Measurements from ENCODE around the gene MSRB2.

MSRB2 gene

GRCh38 chr10:23141995-23142394 lies 46.6 kb downstream of the MSRB2 start:
- TF ChIP-seq, protein P1, sequence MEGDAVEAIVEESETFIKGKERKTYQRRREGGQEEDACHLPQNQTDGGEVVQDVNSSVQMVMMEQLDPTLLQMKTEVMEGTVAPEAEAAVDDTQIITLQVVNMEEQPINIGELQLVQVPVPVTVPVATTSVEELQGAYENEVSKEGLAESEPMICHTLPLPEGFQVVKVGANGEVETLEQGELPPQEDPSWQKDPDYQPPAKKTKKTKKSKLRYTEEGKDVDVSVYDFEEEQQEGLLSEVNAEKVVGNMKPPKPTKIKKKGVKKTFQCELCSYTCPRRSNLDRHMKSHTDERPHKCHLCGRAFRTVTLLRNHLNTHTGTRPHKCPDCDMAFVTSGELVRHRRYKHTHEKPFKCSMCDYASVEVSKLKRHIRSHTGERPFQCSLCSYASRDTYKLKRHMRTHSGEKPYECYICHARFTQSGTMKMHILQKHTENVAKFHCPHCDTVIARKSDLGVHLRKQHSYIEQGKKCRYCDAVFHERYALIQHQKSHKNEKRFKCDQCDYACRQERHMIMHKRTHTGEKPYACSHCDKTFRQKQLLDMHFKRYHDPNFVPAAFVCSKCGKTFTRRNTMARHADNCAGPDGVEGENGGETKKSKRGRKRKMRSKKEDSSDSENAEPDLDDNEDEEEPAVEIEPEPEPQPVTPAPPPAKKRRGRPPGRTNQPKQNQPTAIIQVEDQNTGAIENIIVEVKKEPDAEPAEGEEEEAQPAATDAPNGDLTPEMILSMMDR (IDR thresholded peaks at IDR 0.05; ENCODE audit: extremely low read depth, insufficient read depth, missing control alignments) = no peak
- in situ Hi-C loops (cut with MboI; ENCODE audit: low pct_unique_long_range_greater_than_20kb, low sequenced_read_pairs, unreplicated experiment) = no loop called here
- DNase-seq (ENCODE audit: low spot score) = no peak

GRCh38 chr10:23146258-23146657 lies 50.9 kb downstream of the MSRB2 start:
- in situ Hi-C loops (cut with MboI; ENCODE audit: low pct_unique_long_range_greater_than_20kb, low sequenced_read_pairs, unreplicated experiment) = no loop called here
- no peak for DNase-seq (ENCODE audit: low spot score)
- TF ChIP-seq, protein P1 (IDR thresholded peaks at IDR 0.05; ENCODE audit: extremely low read depth, insufficient read depth, missing control alignments) = no peak

- TF ChIP-seq, protein P1 (IDR thresholded peaks at IDR 0.05; ENCODE audit: extremely low read depth, insufficient read depth, missing control alignments) = no peak
- no peak for DNase-seq (ENCODE audit: low spot score)
- in situ Hi-C loops (cut with MboI; ENCODE audit: low pct_unique_long_range_greater_than_20kb, low sequenced_read_pairs, unreplicated experiment) = no loop called here
Measured at GRCh38 chr10:23147035-23147434, 51.7 kb downstream of the MSRB2 start.

DNA sequence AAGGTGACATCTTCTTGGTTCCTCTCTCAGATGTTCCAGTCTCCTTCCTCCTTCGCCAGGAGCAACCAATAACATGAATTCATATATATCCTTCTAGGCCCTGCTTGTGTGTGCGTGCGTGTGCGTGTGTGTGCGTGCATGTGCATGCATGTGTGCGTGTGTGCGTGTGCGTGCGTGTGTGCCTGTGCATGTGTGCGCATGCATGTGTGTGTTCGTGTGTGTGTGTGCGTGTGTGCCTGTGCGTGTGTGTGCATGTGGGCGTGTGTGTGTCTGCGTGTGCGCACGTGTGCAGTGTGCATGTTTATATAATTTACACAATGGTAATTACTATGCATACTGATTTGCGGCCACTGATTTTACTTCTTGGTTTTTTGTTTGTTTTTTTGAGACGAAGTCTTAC lies 52.8 kb downstream of the MSRB2 start:
- DNase-seq (ENCODE audit: low spot score) = no peak
- in situ Hi-C loops (cut with MboI; ENCODE audit: low pct_unique_long_range_greater_than_20kb, low sequenced_read_pairs, unreplicated experiment) = no loop called here
- TF ChIP-seq, protein P1 (IDR thresholded peaks at IDR 0.05; ENCODE audit: extremely low read depth, insufficient read depth, missing control alignments) = no peak

DNA sequence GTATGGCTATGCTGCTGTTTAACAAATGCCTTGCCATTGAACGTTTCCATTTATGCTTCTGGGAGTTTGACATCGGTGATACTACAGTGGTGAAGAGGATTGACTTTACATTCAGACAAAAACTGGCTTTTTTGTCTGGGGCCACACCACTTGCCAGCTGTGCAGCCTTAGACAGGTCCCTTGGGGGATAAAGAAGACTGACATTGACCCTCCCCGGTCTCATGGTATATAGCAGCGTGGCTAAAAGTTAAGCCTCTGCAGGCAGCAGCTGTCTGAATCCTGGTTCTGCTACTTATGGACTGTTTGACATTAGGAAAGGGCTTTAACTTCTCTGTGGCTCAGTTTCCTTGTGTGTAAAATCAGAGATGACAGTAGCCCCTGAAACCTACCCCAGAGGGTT lies 54.7 kb downstream of the MSRB2 start:
- TF ChIP-seq, protein P1 (IDR thresholded peaks at IDR 0.05; ENCODE audit: extremely low read depth, insufficient read depth, missing control alignments) = no peak
- in situ Hi-C loops (cut with MboI; ENCODE audit: low pct_unique_long_range_greater_than_20kb, low sequenced_read_pairs, unreplicated experiment) = no loop called here
- DNase-seq (ENCODE audit: low spot score) = no peak

GRCh38 chr10:23150610-23151009 lies 55.2 kb downstream of the MSRB2 start:
- in situ Hi-C loops (cut with MboI; ENCODE audit: low pct_unique_long_range_greater_than_20kb, low sequenced_read_pairs, unreplicated experiment) = no loop called here
- no peak for DNase-seq (ENCODE audit: low spot score)
- TF ChIP-seq, protein P1 (IDR thresholded peaks at IDR 0.05; ENCODE audit: extremely low read depth, insufficient read depth, missing control alignments) = no peak

GRCh38 chr10:23151071-23151470 lies 55.7 kb downstream of the MSRB2 start:
- TF ChIP-seq, protein P1 (IDR thresholded peaks at IDR 0.05; ENCODE audit: extremely low read depth, insufficient read depth, missing control alignments) = no peak
- in situ Hi-C loops (cut with MboI; ENCODE audit: low pct_unique_long_range_greater_than_20kb, low sequenced_read_pairs, unreplicated experiment) = no loop called here
- DNase-seq (ENCODE audit: low spot score) = no peak

Data from GM13977 (cell line).